ENCODE results near the gene NAA80. TPM values are rescaled to one million over a fixed set of nuclear protein-coding genes. Genes with fewer than 3 reads are reported as not detected.
A peak's percentile ranks its signal among the peaks of the same experiment; 100 is the strongest.

Gene NAA80
- total RNA-seq, 4 donors from 2014 or later, result 12.5 to 22.1 (median 14.8) TPM

- Histone ChIP-seq H3K36me3 (peaks cover 0 to 22% of the 10 kb centered on the region in 2 donors), H3K9me3 (no peaks in the 10 kb centered on the region), H3K4me3 (no peak overlapping the region), H3K27ac (peak overlapping the region; percentile 96 to 99 (median 98)), H3K27me3 (no peaks in the 10 kb centered on the region), H3K4me1 (peaks cover 27 to 45% of the 10 kb centered on the region in 2 donors)
- no peak for ATAC-seq
- intact Hi-C loops (cut with DNase I; ENCODE audit: low total_unique reads) (loop anchor here (2.0 kb wide), 1 partner anchor 63 kb away; no protein-coding TSS in a partner anchor), in situ Hi-C loops (cut with MboI; ENCODE audit: low sequenced_read_pairs in 4 of 4) (no loop called here)
- TF ChIP-seq CTCF (IDR thresholded peaks at IDR 0.05 in 4 of 5, conservative IDR thresholded peaks at IDR 0.05 in 1 of 5) (no peak), POLR2A (IDR thresholded peaks at IDR 0.05) (no peak)
- DNase-seq, result no peak
These were observed 37.7 kb downstream of the NAA80 start for GRCh38 chr3:50261505-50261904.

GRCh38 chr3:50260942-50261441 lies 38.2 kb downstream of the NAA80 start:
- intact Hi-C loops (cut with DNase I; ENCODE audit: low total_unique reads) (loop anchor here (1.0 to 2.0 kb wide), 2 partner anchors 12 to 64 kb away; no protein-coding TSS in a partner anchor), in situ Hi-C loops (cut with MboI; ENCODE audit: low sequenced_read_pairs in 4 of 4) (no loop called here)
- no peak for TF ChIP-seq POLR2A (IDR thresholded peaks at IDR 0.05)
- TF ChIP-seq CTCF (IDR thresholded peaks at IDR 0.05 in 4 of 5, conservative IDR thresholded peaks at IDR 0.05 in 1 of 5), result no peak
- H3K4me3 ChIP-seq, result peak overlapping the region; percentile 72 to 94 (median 81)
- peak overlapping the region; percentile 96 to 99 (median 98) for H3K27ac ChIP-seq
- no peak for ATAC-seq
- no peak for DNase-seq
- no peaks in the 10 kb centered on the region for H3K9me3 ChIP-seq
- peaks cover 27 to 40% of the 10 kb centered on the region in 2 donors for H3K4me1 ChIP-seq
- no peaks in the 10 kb centered on the region for H3K27me3 ChIP-seq
- H3K36me3 ChIP-seq, result peaks cover 0 to 27% of the 10 kb centered on the region in 2 donors

- Histone ChIP-seq H3K27me3 (no peaks in the 10 kb centered on the region), H3K9me3 (no peaks in the 10 kb centered on the region), H3K36me3 (peaks cover 0 to 27% of the 10 kb centered on the region in 2 donors), H3K4me1 (peaks cover 31 to 39% of the 10 kb centered on the region in 2 donors), H3K27ac (peak overlapping the region; percentile 96 to 99 (median 98)), H3K4me3 (peak overlapping the region; percentile 72 to 94 (median 81))
- DNase-seq (peak; percentile 78 to 88), ATAC-seq (peak; percentile 91 to 93)
- in situ Hi-C loops (cut with MboI; ENCODE audit: low sequenced_read_pairs in 4 of 4) (no loop called here), intact Hi-C loops (cut with DNase I; ENCODE audit: low total_unique reads) (loop anchor here (1.0 to 2.0 kb wide), 2 partner anchors 13 to 65 kb away; no protein-coding TSS in a partner anchor)
- TF ChIP-seq CTCF (IDR thresholded peaks at IDR 0.05 in 4 of 5, conservative IDR thresholded peaks at IDR 0.05 in 1 of 5) (peak; percentile 89 to 100 (median 100)), POLR2A (IDR thresholded peaks at IDR 0.05) (peak; percentile 57 to 70)
These were observed 38.9 kb downstream of the NAA80 start for GRCh38 chr3:50260027-50260941.

- peak overlapping the region; percentile 72 to 94 (median 81) for H3K4me3 ChIP-seq
- TF ChIP-seq CTCF (IDR thresholded peaks at IDR 0.05 in 4 of 5, conservative IDR thresholded peaks at IDR 0.05 in 1 of 5) (no peak), POLR2A (IDR thresholded peaks at IDR 0.05) (no peak)
- ATAC-seq (peak; percentile 24 to 29), DNase-seq (no peak)
- H3K9me3 ChIP-seq, result no peaks in the 10 kb centered on the region
- in situ Hi-C loops (cut with MboI; ENCODE audit: low sequenced_read_pairs in 4 of 4) (no loop called here), intact Hi-C loops (cut with DNase I; ENCODE audit: low total_unique reads) (loop anchor here (1.0 to 2.0 kb wide), 2 partner anchors 14 to 65 kb away; no protein-coding TSS in a partner anchor)
- H3K27ac ChIP-seq, result peak overlapping the region; percentile 96 to 99 (median 98)
- H3K27me3 ChIP-seq, result no peaks in the 10 kb centered on the region
- H3K36me3 ChIP-seq, result peaks cover 0 to 27% of the 10 kb centered on the region in 2 donors
- peaks cover 33 to 38% of the 10 kb centered on the region in 2 donors for H3K4me1 ChIP-seq
These were observed 39.7 kb downstream of the NAA80 start for GRCh38 chr3:50259432-50260026.
